Glutamatergic neuron (in vitro differentiated cells): ENCODE measurements around the gene CEP112. TPM values are rescaled to one million over a fixed set of nuclear protein-coding genes. Genes with fewer than 3 reads are reported as not detected.

ENCODE experiments used
- DNase-seq: peaks from one replicate; pipeline ENCODE4 v3.0.0; 2022
- H3K27ac Mint-ChIP-seq: one replicate; pipeline ENCODE4 v1.8.0; 2020; ENCODE audit warnings: mild to moderate bottlenecking, mixed read lengths, inconsistent platforms; ENCODE audit not compliant: unreplicated experiment
- H3K27me3 Mint-ChIP-seq: one replicate; pipeline ENCODE4 v1.8.0; 2020; ENCODE audit warnings: mild to moderate bottlenecking, moderate library complexity, mixed read lengths, inconsistent platforms; ENCODE audit not compliant: unreplicated experiment
- H3K36me3 Mint-ChIP-seq: one replicate; pipeline ENCODE4 v1.8.0; 2020; ENCODE audit warnings: mild to moderate bottlenecking, mixed read lengths, inconsistent platforms; ENCODE audit not compliant: unreplicated experiment
- H3K4me1 Mint-ChIP-seq: one replicate; pipeline ENCODE4 v1.8.0; 2020; ENCODE audit warnings: mild to moderate bottlenecking, low read depth, mixed read lengths, inconsistent platforms; ENCODE audit not compliant: unreplicated experiment
- H3K4me3 Mint-ChIP-seq: one replicate; pipeline ENCODE4 v1.8.0; 2020; ENCODE audit warnings: mild to moderate bottlenecking, mixed read lengths, inconsistent platforms; ENCODE audit not compliant: unreplicated experiment
- H3K9me3 Mint-ChIP-seq: one replicate; pipeline ENCODE4 v1.8.0; 2020; ENCODE audit warnings: mild to moderate bottlenecking, moderate library complexity, mixed read lengths, inconsistent platforms; ENCODE audit not compliant: unreplicated experiment
- CTCF ChIP-seq: fragments of 200-600 bp; sonication (generic); IDR thresholded peaks from one replicate; pipeline ENCODE4 v1.5.0; 2021; ENCODE audit not compliant: partially characterized antibody, unreplicated experiment
- total RNA-seq: library from RNA; stranded (reverse); fragmentation: NEBNext Ultra II Directional; extraction: Animal tissue kit (Norgen Biotek cat#: 25700); gene quantifications from one replicate; pipeline ENCODE4 v1.2.1, GENCODE V29; 2021; ENCODE audit not compliant: unreplicated experiment

The CEP112 gene
- total RNA-seq, 1 donor from 2014 or later: 8.5 TPM

DNA sequence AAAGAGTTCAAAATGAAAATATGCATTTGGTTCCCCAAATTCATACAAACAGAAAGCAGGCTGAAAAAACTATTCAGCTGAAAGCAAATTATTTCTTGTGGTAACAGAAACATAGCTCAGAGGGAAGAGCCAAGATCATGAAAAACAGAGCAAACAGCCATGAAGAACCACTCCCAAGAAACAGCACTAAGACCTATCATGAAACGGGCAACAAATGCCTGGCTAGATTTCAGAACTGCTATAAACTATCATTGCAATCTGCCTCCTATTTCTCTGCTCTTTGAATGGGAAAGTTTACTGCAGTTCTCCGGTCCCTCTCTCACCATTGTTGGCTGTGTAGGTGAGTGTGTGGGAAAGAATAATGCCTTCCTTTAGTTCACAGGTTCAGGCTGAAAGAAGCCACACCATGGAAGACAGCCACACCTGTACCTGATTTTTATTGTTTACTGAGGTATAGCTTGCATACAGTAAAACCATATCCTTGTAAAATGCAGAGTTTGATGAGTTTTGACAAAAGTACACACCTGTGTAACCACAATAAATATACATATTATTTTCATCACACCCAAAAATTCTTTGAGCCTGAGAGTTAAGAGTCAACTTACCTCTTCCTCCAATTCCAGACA, 48.2 kb downstream of the CEP112 start:
- Mint-ChIP-seq H3K9me3 (no peaks in the 10 kb centered on the region), H3K27me3 (no peaks in the 10 kb centered on the region), H3K27ac (no peak overlapping the region), H3K36me3 (no peaks in the 10 kb centered on the region), H3K4me3 (no peak overlapping the region), H3K4me1 (no peaks in the 10 kb centered on the region)
- no peak for TF ChIP-seq CTCF
- no peak for DNase-seq

DNA sequence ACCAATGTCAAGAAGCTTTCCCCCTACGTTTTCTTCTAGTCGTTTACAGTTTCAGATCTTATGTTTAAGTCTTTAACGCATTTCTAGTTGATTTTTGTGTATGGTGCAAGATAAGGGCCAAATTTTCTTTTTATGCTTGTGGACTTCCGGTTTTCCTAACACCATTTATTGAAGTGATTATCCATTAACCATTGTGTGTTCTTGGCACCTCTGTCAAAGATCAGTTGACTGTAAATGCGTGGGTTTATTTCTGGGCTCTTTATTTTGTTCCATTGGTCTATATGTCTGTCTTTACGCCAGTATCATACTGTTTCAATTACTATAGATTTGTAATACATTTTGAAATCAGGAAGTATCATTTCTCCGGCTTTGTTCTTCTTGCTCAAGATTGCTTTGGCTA, 49.5 kb downstream of the CEP112 start:
- TF ChIP-seq CTCF: no peak
- no peak overlapping the region for H3K27ac Mint-ChIP-seq
- no peak for DNase-seq

GRCh38 chr17:66138120-66138519, 53.8 kb downstream of the CEP112 start:
- Mint-ChIP-seq H3K27ac (no peak overlapping the region), H3K9me3 (peaks cover 2% of the 10 kb centered on the region), H3K36me3 (peaks cover 13% of the 10 kb centered on the region), H3K27me3 (no peaks in the 10 kb centered on the region), H3K4me1 (peaks cover 7% of the 10 kb centered on the region), H3K4me3 (no peak overlapping the region)
- no peak for TF ChIP-seq CTCF
- no peak for DNase-seq

More for the DNA sequence above, 49.5 kb downstream of the CEP112 start:
- Mint-ChIP-seq H3K9me3 (no peaks in the 10 kb centered on the region), H3K4me1 (no peaks in the 10 kb centered on the region), H3K36me3 (peaks cover 8% of the 10 kb centered on the region), H3K27me3 (no peaks in the 10 kb centered on the region), H3K4me3 (no peak overlapping the region)

DNA sequence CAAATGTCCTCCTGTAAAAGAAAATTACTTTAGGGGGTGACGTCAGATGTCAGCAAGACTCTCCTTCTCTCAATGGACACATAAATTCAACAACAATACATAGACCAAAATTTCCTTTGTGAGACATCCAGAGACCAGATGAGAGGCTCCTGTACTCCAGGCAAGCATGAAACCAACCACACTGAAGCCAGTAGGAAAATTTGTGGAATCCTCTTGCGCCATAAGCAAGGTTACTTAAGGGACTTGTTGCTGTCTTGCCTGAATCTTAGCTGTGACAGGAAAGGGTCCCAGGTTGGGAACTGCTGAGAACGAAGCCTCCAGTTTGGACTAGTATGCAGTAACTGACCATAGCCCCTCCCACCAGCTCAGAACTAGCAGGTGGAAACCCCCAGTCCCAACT, 56.0 kb downstream of the CEP112 start:
- Mint-ChIP-seq H3K4me3 (no peak overlapping the region), H3K27ac (no peak overlapping the region), H3K27me3 (no peaks in the 10 kb centered on the region), H3K4me1 (peaks cover 7% of the 10 kb centered on the region), H3K9me3 (peaks cover 2% of the 10 kb centered on the region), H3K36me3 (peaks cover 13% of the 10 kb centered on the region)
- no peak for DNase-seq
- no peak for TF ChIP-seq CTCF

- Mint-ChIP-seq H3K27ac (no peak overlapping the region), H3K36me3 (peaks cover 13% of the 10 kb centered on the region), H3K4me1 (peaks cover 7% of the 10 kb centered on the region), H3K9me3 (peaks cover 2% of the 10 kb centered on the region), H3K27me3 (no peaks in the 10 kb centered on the region), H3K4me3 (no peak overlapping the region)
- DNase-seq: no peak
- no peak for TF ChIP-seq CTCF
These were observed 56.7 kb downstream of the CEP112 start for GRCh38 chr17:66135219-66135618.
